ENCODE data around the gene ITPR2.

DNA sequence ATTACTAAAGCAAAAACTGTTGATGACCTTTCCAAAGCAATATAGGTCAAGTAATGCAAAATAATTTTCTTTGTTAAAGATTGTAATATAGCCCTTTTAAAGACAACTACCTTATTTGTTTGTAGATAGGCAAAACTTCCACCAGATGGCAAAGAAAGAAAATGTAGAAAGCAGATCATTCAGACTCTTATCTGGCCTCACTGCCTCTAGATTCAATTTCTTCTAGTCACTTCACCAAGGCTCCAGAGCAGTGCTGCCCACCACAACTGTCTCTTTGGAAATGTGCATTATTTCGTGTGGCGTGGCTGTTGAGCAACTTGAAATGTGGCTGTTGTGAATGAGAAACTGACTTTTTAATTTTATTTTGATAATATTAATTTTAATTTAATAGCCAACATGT is 127.1 kb downstream of the ITPR2 start:
- TF ChIP-seq, protein P1, sequence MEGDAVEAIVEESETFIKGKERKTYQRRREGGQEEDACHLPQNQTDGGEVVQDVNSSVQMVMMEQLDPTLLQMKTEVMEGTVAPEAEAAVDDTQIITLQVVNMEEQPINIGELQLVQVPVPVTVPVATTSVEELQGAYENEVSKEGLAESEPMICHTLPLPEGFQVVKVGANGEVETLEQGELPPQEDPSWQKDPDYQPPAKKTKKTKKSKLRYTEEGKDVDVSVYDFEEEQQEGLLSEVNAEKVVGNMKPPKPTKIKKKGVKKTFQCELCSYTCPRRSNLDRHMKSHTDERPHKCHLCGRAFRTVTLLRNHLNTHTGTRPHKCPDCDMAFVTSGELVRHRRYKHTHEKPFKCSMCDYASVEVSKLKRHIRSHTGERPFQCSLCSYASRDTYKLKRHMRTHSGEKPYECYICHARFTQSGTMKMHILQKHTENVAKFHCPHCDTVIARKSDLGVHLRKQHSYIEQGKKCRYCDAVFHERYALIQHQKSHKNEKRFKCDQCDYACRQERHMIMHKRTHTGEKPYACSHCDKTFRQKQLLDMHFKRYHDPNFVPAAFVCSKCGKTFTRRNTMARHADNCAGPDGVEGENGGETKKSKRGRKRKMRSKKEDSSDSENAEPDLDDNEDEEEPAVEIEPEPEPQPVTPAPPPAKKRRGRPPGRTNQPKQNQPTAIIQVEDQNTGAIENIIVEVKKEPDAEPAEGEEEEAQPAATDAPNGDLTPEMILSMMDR (conservative IDR thresholded peaks at IDR 0.05): no peak
- no peak for TF ChIP-seq EZH2 (IDR thresholded peaks at IDR 0.05; ENCODE audit: low read depth)

Data from PC-9 (cell line).